Measurements from ENCODE around the gene CRELD2. TPM values are rescaled to one million over a fixed set of nuclear protein-coding genes. Genes with fewer than 3 reads are reported as not detected.

Gene CRELD2
- total RNA-seq, 2 donors from 2014 or later = 55.1 to 70.1 TPM

DNA sequence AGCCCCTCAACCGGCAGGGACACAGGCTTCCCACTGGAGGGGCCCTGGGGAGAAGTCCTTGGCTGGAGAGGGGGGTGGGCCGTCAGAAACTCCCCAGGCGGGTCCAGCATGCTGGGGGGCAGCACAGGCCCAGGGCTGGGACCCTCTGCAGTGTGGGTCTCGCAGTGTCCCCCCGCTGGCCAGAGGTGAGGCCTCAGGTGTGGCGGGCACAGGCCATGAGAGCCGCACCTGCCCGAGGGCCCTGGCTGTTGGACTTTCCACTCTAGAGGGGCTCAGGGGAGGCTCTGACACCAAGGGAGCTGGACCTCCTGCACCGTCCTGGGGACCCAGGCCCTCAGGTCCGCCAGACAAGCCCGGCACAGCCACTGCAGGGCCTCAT lies 31.5 kb downstream of the CRELD2 start:
- TF ChIP-seq CTCF (IDR thresholded peaks at IDR 0.05) = no peak
- no peak for TF ChIP-seq POLR2AphosphoS5 (IDR thresholded peaks at IDR 0.05)
- TF ChIP-seq POLR2A (IDR thresholded peaks at IDR 0.05) = no peak
- DNase-seq (ENCODE audit: low spot score) = no peak
- Histone ChIP-seq H3K4me3 (no peak overlapping the region), H3K27me3 (replicated peaks; ENCODE audit: insufficient read depth) (no peaks in the 10 kb centered on the region), H3K9me3 (no peaks in the 10 kb centered on the region), H3K4me1 (replicated peaks) (peaks cover 61% of the 10 kb centered on the region), H3K36me3 (no peaks in the 10 kb centered on the region), H3K27ac (peak overlapping the region; percentile 95 to 96)
- intact Hi-C loops (cut with DNase I) = no loop called here
- no CpG with 5 or more reads among the region's 11 CpGs for WGBS

DNA sequence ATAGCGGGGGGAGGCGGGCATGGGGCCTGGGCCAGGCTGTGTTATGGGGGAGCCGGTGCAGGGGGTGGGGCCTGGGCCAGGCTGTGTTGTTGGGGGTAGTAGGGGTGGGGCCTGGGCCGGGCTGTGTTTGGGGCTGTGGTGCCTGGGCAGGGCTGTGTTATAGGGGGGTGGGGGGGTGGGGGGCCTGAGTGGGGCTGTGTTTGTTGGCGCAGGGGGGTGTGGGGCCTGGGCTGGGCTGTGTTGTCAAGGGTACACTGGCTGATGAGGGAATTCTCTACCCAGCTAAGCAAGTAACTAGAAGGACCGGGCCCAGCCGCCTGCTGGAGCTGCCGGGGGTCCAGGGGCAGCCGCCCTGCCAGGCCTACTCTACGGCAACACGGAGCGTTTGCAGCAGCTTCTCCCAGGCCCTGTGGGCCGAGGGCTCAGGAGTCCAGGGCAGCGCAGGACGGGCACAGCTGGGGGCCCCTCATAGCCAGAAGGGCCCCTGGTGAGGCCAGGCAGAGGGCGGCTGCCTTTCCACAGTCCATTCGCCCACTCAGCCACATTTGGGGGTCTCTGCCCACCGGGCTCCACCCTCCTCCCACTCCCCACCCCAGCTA lies 32.1 kb downstream of the CRELD2 start:
- H3K4me3 ChIP-seq = no peak overlapping the region
- peaks cover 67% of the 10 kb centered on the region for H3K4me1 ChIP-seq (replicated peaks)
- WGBS = 62% methylated on average over 8 of the region's 18 CpGs
- TF ChIP-seq CTCF (IDR thresholded peaks at IDR 0.05) (no peak), POLR2AphosphoS5 (IDR thresholded peaks at IDR 0.05) (no peak), POLR2A (IDR thresholded peaks at IDR 0.05) (peak; percentile 17)
- intact Hi-C loops (cut with DNase I) = no loop called here
- H3K9me3 ChIP-seq = no peaks in the 10 kb centered on the region
- no peak for DNase-seq (ENCODE audit: low spot score)
- H3K27ac ChIP-seq = peak overlapping the region; percentile 95 to 96
- H3K27me3 ChIP-seq (replicated peaks; ENCODE audit: insufficient read depth) = no peaks in the 10 kb centered on the region
- H3K36me3 ChIP-seq = no peaks in the 10 kb centered on the region

- H3K4me1 ChIP-seq (replicated peaks) = peaks cover 70% of the 10 kb centered on the region
- TF ChIP-seq POLR2A (IDR thresholded peaks at IDR 0.05) = peak; percentile 34
- no peak for TF ChIP-seq CTCF (IDR thresholded peaks at IDR 0.05)
- TF ChIP-seq POLR2AphosphoS5 (IDR thresholded peaks at IDR 0.05) = peak; percentile 98
- H3K4me3 ChIP-seq = no peak overlapping the region
- no peaks in the 10 kb centered on the region for H3K27me3 ChIP-seq (replicated peaks; ENCODE audit: insufficient read depth)
- no peaks in the 10 kb centered on the region for H3K9me3 ChIP-seq
- 56% methylated on average over 28 of the region's 28 CpGs for WGBS
- H3K27ac ChIP-seq = peak overlapping the region; percentile 95 to 96
- peak; percentile 99 for DNase-seq (ENCODE audit: low spot score)
- H3K36me3 ChIP-seq = no peaks in the 10 kb centered on the region
- intact Hi-C loops (cut with DNase I) = no loop called here
These were observed 32.7 kb downstream of the CRELD2 start for GRCh38 chr22:49951000-49951677.

DNA sequence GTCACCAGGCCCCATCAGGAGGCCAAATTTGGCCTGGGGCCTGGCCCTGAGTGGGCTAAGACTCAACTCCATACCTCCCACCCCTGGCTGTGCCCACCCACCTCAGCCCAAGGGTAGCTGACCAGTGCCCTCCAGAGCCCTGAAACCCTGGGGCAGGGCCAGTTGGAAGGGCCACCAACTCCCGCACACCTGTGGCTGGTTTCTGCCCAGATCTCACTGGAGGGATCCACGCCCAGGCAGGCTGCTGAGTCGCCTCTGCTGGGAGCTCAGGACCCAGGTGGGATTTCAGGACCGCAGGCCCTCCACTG lies 33.2 kb downstream of the CRELD2 start:
- H3K27ac ChIP-seq = peak overlapping the region; percentile 95 to 96
- H3K4me3 ChIP-seq = no peak overlapping the region
- peaks cover 70% of the 10 kb centered on the region for H3K4me1 ChIP-seq (replicated peaks)
- H3K27me3 ChIP-seq (replicated peaks; ENCODE audit: insufficient read depth) = no peaks in the 10 kb centered on the region
- H3K36me3 ChIP-seq = no peaks in the 10 kb centered on the region
- intact Hi-C loops (cut with DNase I) = no loop called here
- H3K9me3 ChIP-seq = no peaks in the 10 kb centered on the region
- no peak for DNase-seq (ENCODE audit: low spot score)
- WGBS = 66% methylated on average over 4 of the region's 4 CpGs
- TF ChIP-seq POLR2A (IDR thresholded peaks at IDR 0.05) = no peak
- TF ChIP-seq POLR2AphosphoS5 (IDR thresholded peaks at IDR 0.05) = no peak
- TF ChIP-seq CTCF (IDR thresholded peaks at IDR 0.05) = no peak

Data from prostate gland (tissue), 2 donors.